Endodermal cell (in vitro differentiated cells): ENCODE results near the gene GALNT2. TPM values are rescaled to one million over a fixed set of nuclear protein-coding genes. Genes with fewer than 3 reads are reported as not detected.
A peak's percentile ranks its signal among the peaks of the same experiment; 100 is the strongest.

ENCODE experiments used
- DNase-seq: peaks from one replicate; pipeline ENCODE4 v3.0.0-alpha.2; 2017
- H3K27ac ChIP-seq: 2 replicates; pipeline ENCODE4 v1.5.1; 2013; ENCODE audit warnings: mild to moderate bottlenecking, low read depth, low read length, moderate library complexity
- H3K27me3 ChIP-seq: 2 replicates; pipeline ENCODE4 v1.6.1; 2013; ENCODE audit warnings: mild to moderate bottlenecking, low read length, moderate library complexity; ENCODE audit not compliant: insufficient read depth, control insufficient read depth, poor library complexity, severe bottlenecking
- H3K36me3 ChIP-seq: 2 replicates; pipeline ENCODE4 v1.7.0; 2013; ENCODE audit warnings: mild to moderate bottlenecking, low read length, moderate library complexity; ENCODE audit not compliant: control insufficient read depth, insufficient read depth
- H3K4me1 ChIP-seq: one replicate; pipeline ENCODE4 v1.7.0; 2013; ENCODE audit warnings: low read length; ENCODE audit not compliant: control insufficient read depth, insufficient read depth
- H3K4me3 ChIP-seq: 2 replicates; pipeline ENCODE4 v1.5.1; 2013; ENCODE audit warnings: mild to moderate bottlenecking, low read length, moderate library complexity
- H3K9ac ChIP-seq: 2 replicates; pipeline ENCODE4 v1.6.1; 2013; ENCODE audit warnings: mild to moderate bottlenecking, low read length, moderate library complexity; ENCODE audit not compliant: poor library complexity, severe bottlenecking; ENCODE audit errors: extremely low read depth
- H3K9me3 ChIP-seq: 2 replicates; pipeline ENCODE4 v1.6.1; 2013; ENCODE audit warnings: mild to moderate bottlenecking, low read length, moderate library complexity; ENCODE audit not compliant: control insufficient read depth
- H3K27ac Mint-ChIP-seq: 2 replicates; pipeline ENCODE4 v1.8.0; 2020; ENCODE audit warnings: mixed read lengths
- H3K27me3 Mint-ChIP-seq: 2 replicates; pipeline ENCODE4 v1.8.0; 2021; ENCODE audit warnings: mild to moderate bottlenecking, mixed read lengths; ENCODE audit not compliant: insufficient read depth
- H3K36me3 Mint-ChIP-seq: 2 replicates; pipeline ENCODE4 v1.8.0; 2020; ENCODE audit warnings: low read depth, mixed read lengths
- H3K4me1 Mint-ChIP-seq: 2 replicates; pipeline ENCODE4 v1.8.0; 2020; ENCODE audit warnings: mixed read lengths
- H3K4me3 Mint-ChIP-seq: 2 replicates; pipeline ENCODE4 v1.8.0; 2020; ENCODE audit warnings: mild to moderate bottlenecking, moderate library complexity, mixed read lengths
- H3K9me3 Mint-ChIP-seq: 2 replicates; pipeline ENCODE4 v1.8.0; 2020; ENCODE audit warnings: mild to moderate bottlenecking, mixed read lengths
- CTCF ChIP-seq: fragments of 200-600 bp; sonication (generic); conservative IDR thresholded peaks from 2 replicates; pipeline ENCODE4 v1.5.0; 2021; ENCODE audit warnings: antibody characterized with exemption, mild to moderate bottlenecking
- WGBS, 2 experiments: methylation state at CpG; one replicate each; pipeline versions ENCODE4 v1.1.5 to v1.1.7; 2013; ENCODE audit warnings: missing lambda C conversion rate in 2 of 2, mixed read lengths in 1 of 2; ENCODE audit not compliant: insufficient coverage in 1 of 2, insufficient read length in 1 of 2; 5-methylcytosine and 5-hydroxymethylcytosine counted together
- total RNA-seq, 2 donors: library from RNA; stranded (reverse); fragmentation: NEBNext Ultra II Directional in 1 of 2; extraction: Animal tissue kit (Norgen Biotek cat#: 25700) in 1 of 2; gene quantifications; 2 replicates in 1 of 2; 3 replicates in 1 of 2; pipeline ENCODE4 v1.2.1, GENCODE V29; 2021

GALNT2 gene
- total RNA-seq, 2 donors from 2014 or later = 41.6 to 63.5 TPM

DNA sequence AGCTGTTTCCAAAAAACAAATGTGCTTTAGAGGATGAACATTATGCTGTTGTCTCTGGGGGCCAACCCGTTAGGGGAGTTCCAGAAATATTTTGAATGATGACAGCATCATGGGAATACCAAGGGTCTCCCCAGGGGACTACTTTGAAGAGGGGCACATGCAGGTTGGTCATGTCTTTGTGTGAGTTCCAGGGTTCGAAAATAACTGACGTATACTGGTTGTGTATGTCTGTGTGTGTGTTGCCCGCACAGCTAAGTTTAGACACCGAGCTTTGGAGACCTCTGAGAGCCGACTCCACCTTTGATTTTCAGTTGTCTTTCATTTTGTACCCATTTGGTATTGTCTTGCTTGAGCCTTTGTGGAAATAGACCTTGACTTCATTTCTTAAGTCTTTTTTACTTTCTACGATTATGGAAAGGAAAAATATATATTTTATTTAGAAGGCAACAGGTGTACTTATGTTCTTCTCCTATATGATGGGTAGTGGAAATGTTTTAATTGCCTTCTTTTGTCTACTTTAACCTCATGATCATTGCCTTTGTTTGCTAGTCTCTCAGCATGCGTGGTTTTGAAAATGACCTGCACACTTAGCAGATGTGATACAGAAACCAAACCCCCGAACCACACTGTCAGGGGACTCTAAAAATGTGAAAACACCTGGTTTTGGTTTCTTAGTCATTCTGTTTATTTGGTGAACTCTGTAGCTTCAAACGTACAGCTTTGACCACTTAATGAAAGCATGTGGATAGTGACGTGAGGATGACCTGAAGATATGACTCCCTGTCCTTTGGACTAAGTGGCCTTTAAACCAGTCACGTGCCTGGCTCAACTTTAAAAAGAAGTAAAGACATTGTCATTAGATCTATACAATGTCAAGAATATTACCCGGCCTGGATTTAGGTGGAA is 56.5 kb downstream of the GALNT2 start:
- peaks cover 27% of the 10 kb centered on the region for H3K27me3 ChIP-seq
- no peaks in the 10 kb centered on the region for H3K9me3 ChIP-seq
- TF ChIP-seq CTCF = no peak
- no peak overlapping the region for H3K9ac ChIP-seq
- peaks cover 3% of the 10 kb centered on the region for H3K4me1 ChIP-seq
- H3K4me1 Mint-ChIP-seq = peaks cover 25% of the 10 kb centered on the region
- H3K9me3 Mint-ChIP-seq = no peaks in the 10 kb centered on the region
- peaks cover 54% of the 10 kb centered on the region for H3K27me3 Mint-ChIP-seq
- 94% methylated on average over 12 to 13 of the region's 13 CpGs for WGBS, 2 experiments
- no peak overlapping the region for H3K27ac ChIP-seq
- no peak overlapping the region for H3K4me3 ChIP-seq
- no peak overlapping the region for H3K27ac Mint-ChIP-seq
- H3K36me3 Mint-ChIP-seq = peaks cover 3% of the 10 kb centered on the region
- no peaks in the 10 kb centered on the region for H3K36me3 ChIP-seq
- DNase-seq = no peak
- H3K4me3 Mint-ChIP-seq = no peak overlapping the region

GRCh38 chr1:230124186-230125128 is 57.4 kb downstream of the GALNT2 start:
- no peak for TF ChIP-seq CTCF
- no peaks in the 10 kb centered on the region for H3K9me3 Mint-ChIP-seq
- no peak for DNase-seq
- no peaks in the 10 kb centered on the region for H3K9me3 ChIP-seq
- H3K4me3 ChIP-seq = no peak overlapping the region
- no peak overlapping the region for H3K9ac ChIP-seq
- peak overlapping the region; percentile 38 for H3K27ac ChIP-seq
- H3K36me3 ChIP-seq = no peaks in the 10 kb centered on the region
- peaks cover 21% of the 10 kb centered on the region for H3K4me1 Mint-ChIP-seq
- WGBS, 2 experiments = 95% methylated on average over 6 to 9 of the region's 9 CpGs
- H3K27me3 Mint-ChIP-seq = peaks cover 52% of the 10 kb centered on the region
- H3K27me3 ChIP-seq = peaks cover 18% of the 10 kb centered on the region
- H3K4me3 Mint-ChIP-seq = no peak overlapping the region
- H3K4me1 ChIP-seq = peaks cover 3% of the 10 kb centered on the region
- no peak overlapping the region for H3K27ac Mint-ChIP-seq
- H3K36me3 Mint-ChIP-seq = peaks cover 3% of the 10 kb centered on the region

DNA sequence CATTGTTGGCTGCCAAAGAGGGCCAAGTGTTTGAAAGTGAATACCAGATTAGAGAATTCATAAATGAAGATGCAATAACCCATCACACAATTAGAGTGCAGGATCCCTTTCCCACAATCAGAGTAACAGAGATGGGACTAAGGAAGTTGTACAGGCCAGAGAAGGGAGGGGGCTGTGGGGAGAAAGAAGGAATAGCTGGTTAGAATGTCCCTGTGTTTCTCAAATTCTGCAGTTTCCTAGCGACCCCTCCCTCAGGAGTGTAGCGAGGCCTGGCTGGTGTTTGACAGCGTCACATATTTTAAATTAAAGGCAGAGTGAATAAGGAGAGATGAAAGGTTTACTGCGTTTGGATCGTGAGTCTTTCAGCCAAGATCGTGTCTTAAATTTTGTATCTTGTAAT is 58.1 kb downstream of the GALNT2 start:
- no peak overlapping the region for H3K9ac ChIP-seq
- H3K4me3 ChIP-seq = no peak overlapping the region
- no peaks in the 10 kb centered on the region for H3K9me3 ChIP-seq
- H3K27ac Mint-ChIP-seq = no peak overlapping the region
- no peaks in the 10 kb centered on the region for H3K36me3 ChIP-seq
- H3K9me3 Mint-ChIP-seq = no peaks in the 10 kb centered on the region
- H3K4me1 Mint-ChIP-seq = peaks cover 19% of the 10 kb centered on the region
- H3K4me1 ChIP-seq = peaks cover 3% of the 10 kb centered on the region
- H3K27me3 Mint-ChIP-seq = peaks cover 48% of the 10 kb centered on the region
- no peak for DNase-seq
- 89 to 95% methylated on average over 6 of the region's 6 CpGs for WGBS, 2 experiments
- peak overlapping the region; percentile 17 for H3K27ac ChIP-seq
- TF ChIP-seq CTCF = no peak
- peaks cover 15% of the 10 kb centered on the region for H3K27me3 ChIP-seq
- H3K4me3 Mint-ChIP-seq = no peak overlapping the region
- peaks cover 4% of the 10 kb centered on the region for H3K36me3 Mint-ChIP-seq
